H1 (cell line): Measurements from ENCODE around the gene SUSD1.

Experiments used
- ATF2 ChIP-seq: IDR thresholded peaks from 2 replicates; pipeline ENCODE4 v1.6.1; 2012; ENCODE audit warnings: low read length, inconsistent platforms
- ATF3 ChIP-seq: IDR thresholded peaks from 2 replicates; pipeline ENCODE4 v1.6.1; 2011; ENCODE audit warnings: low read depth, mild to moderate bottlenecking, low read length; ENCODE audit not compliant: insufficient read depth
- CTCF ChIP-seq, 3 experiments: IDR thresholded peaks; 1 replicate in 2 of 3; 2 replicates in 1 of 3; pipeline versions ENCODE4 v1.5.1 to v1.6.1; 2011; ENCODE audit warnings: low read length in 3 of 3, mild to moderate bottlenecking in 3 of 3, inconsistent platforms in 2 of 3, low read depth in 1 of 3, moderate library complexity in 1 of 3; ENCODE audit not compliant: insufficient read depth in 1 of 3; ENCODE audit errors: control extremely low read depth in 1 of 3
- GTF2F1 ChIP-seq: IDR thresholded peaks from 2 replicates; pipeline ENCODE4 v1.6.1; 2012; ENCODE audit warnings: low read depth, low read length, improper control_type of control experiment, borderline replicate concordance
- JUND ChIP-seq: IDR thresholded peaks from 2 replicates; pipeline ENCODE4 v1.6.1; 2011; ENCODE audit warnings: mild to moderate bottlenecking, improper control_type of control experiment, low read length
- POLR2A ChIP-seq, 2 experiments: IDR thresholded peaks; 1 replicate in 1 of 2; 2 replicates in 1 of 2; pipeline ENCODE4 v1.6.1; 2011; ENCODE audit warnings: low read depth in 2 of 2, low read length in 2 of 2, mild to moderate bottlenecking in 2 of 2; ENCODE audit errors: control extremely low read depth in 1 of 2
- RFX5 ChIP-seq: IDR thresholded peaks from 2 replicates; pipeline ENCODE4 v1.6.1; 2011; ENCODE audit warnings: low read depth, low read length, improper control_type of control experiment, borderline replicate concordance
- SP1 ChIP-seq: IDR thresholded peaks from 2 replicates; pipeline ENCODE4 v1.6.1; 2011; ENCODE audit warnings: low read depth, low read length
- SUZ12 ChIP-seq: fragments of 200-600 bp; sonication (generic); IDR thresholded peaks from 2 replicates; pipeline ENCODE4 v1.6.1; 2012; ENCODE audit warnings: mild to moderate bottlenecking, inconsistent platforms, low read length, moderate library complexity, mixed read lengths
- TAF1 ChIP-seq: IDR thresholded peaks from 2 replicates; pipeline ENCODE4 v1.6.1; 2011; ENCODE audit warnings: mild to moderate bottlenecking, low read depth, low read length
- ZNF274 ChIP-seq: IDR thresholded peaks from 2 replicates; pipeline ENCODE4 v1.7.0; 2012; ENCODE audit warnings: low read length, borderline replicate concordance; ENCODE audit errors: extremely low read depth

- TF ChIP-seq SP1 (no peak), CTCF (IDR thresholded peaks at IDR 0.05; ENCODE audit: control extremely low read depth in 1 of 3, insufficient read depth in 1 of 3, low read depth in 1 of 3, low read length in 3 of 3) (peak in 2 of 3 experiments; percentile 7 to 22; a peak in 2 of 4 replicates), ATF2 (no peak), ZNF274 (no peak), JUND (no peak), ATF3 (no peak), POLR2A (IDR thresholded peaks at IDR 0.05; ENCODE audit: control extremely low read depth in 1 of 2, low read depth in 2 of 2, low read length in 2 of 2) (no peak), TAF1 (no peak), SUZ12 (no peak), GTF2F1 (no peak), RFX5 (no peak)
These were observed 8.6 kb downstream of the SUSD1 start for GRCh38 chr9:112166176-112167140.
